Measurements from ENCODE around the gene RPL35A.

DNA sequence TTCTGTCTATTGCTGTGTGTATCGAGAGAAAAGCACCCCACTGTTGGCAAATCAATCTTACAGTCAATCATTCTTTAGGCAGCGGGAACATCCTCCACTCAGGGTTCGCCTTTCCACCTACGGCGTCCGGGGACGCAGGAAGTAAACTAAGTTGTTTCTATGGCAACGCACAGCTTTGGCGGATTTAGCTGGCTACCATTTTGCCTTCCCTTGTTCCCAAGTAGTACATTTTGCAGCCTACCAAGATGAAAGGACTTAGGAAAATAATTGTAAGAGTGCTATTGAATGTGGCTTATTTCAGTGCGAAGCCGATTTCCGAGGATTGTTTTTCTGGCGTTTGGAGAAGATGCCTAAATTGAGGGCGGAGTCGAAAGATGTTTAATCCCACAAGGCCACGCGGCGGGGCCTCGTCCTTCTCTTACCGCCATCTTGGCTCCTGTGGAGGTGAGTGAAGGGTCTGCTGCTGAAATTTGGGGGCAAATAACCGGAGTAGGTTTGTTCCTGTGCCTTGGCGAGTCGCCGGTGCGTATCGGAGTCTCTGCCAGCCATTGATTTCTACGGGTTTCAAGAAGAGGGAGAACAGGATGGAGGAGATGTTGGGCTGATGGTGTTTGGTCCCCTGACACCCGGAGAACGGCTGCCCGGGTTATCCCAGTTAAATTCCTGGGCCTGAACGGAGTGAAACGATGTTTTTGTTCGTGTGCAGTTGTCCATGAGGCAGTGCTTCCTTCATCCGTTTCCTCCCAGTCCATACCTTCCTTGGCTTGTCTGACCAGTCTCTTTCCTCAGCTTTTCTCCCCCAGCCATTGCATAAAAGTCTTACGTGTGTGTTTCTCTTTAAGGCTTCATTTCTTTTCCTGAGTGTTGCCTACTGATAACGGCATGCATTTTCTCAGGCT, at the start of gene RPL35A:
- TF ChIP-seq, protein P1, sequence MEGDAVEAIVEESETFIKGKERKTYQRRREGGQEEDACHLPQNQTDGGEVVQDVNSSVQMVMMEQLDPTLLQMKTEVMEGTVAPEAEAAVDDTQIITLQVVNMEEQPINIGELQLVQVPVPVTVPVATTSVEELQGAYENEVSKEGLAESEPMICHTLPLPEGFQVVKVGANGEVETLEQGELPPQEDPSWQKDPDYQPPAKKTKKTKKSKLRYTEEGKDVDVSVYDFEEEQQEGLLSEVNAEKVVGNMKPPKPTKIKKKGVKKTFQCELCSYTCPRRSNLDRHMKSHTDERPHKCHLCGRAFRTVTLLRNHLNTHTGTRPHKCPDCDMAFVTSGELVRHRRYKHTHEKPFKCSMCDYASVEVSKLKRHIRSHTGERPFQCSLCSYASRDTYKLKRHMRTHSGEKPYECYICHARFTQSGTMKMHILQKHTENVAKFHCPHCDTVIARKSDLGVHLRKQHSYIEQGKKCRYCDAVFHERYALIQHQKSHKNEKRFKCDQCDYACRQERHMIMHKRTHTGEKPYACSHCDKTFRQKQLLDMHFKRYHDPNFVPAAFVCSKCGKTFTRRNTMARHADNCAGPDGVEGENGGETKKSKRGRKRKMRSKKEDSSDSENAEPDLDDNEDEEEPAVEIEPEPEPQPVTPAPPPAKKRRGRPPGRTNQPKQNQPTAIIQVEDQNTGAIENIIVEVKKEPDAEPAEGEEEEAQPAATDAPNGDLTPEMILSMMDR (IDR thresholded peaks at IDR 0.05), result peak in 1 of 4 experiments; percentile 1
- TF ChIP-seq POLR2A (IDR thresholded peaks at IDR 0.05), result peak; percentile 76 to 79
